Purkinje cell (primary cell): Measurements from ENCODE around the gene NAA25. TPM values are rescaled to one million over a fixed set of nuclear protein-coding genes. Genes with fewer than 3 reads are reported as not detected.

ENCODE experiments used
- polyA plus RNA-seq: library from polyadenylated mRNA; unstranded; fragments of >200 nt; fragmentation: Nextera tagmentation; gene quantifications from 2 replicates; pipeline ENCODE4 v1.2.1, GENCODE V29; 2014

NAA25 gene
- polyA plus RNA-seq, result 19.0 and 30.7 TPM in 2 replicates

DNA sequence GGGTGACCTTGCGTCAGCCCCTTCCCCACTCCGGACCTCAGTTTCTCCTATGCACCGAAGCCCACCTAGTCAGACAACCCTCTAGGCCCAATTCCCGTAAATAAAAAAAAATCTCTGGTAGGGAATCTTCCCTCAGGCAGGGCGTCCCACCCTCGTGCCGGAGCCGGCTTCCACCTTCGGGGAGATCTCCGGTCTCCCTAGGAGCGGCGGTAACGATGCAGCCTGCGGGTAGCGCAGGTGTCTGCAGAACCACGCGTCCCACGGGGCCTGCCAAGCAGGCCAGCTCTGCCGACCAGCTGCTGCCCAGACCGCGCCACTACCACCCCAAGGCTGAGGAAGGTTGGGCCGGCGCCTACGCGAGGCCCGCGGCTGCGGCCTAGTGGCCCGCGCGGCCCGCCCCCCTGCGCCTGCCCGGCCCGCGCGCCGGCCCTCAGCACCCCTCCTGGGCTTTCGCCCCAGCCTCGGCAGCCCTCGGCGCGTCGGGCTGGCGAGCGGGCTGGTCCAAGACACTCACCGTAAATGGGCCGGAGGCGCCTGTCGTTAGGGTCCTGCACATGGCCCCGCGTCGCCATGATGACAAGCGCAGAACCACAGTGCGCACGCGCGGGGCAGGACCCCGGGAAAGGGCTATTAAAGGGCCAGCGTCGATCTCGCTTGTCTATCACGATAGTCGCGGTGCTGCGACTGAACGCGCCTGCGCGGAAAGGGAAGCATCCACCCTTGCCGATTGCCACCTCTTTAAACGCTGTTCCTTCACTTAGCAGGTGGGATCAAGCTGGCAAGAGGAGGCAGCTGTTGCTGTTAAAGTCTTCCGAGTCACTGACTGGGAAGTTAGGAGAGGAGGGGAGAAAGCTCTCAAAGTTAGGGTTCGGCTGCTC is at the start of gene NAA25:
TSS of gene NAA25 (minus strand) at position 582 of the 878 bp plus-strand sequence. CDS start at position 572, 10 bp downstream.

DNA sequence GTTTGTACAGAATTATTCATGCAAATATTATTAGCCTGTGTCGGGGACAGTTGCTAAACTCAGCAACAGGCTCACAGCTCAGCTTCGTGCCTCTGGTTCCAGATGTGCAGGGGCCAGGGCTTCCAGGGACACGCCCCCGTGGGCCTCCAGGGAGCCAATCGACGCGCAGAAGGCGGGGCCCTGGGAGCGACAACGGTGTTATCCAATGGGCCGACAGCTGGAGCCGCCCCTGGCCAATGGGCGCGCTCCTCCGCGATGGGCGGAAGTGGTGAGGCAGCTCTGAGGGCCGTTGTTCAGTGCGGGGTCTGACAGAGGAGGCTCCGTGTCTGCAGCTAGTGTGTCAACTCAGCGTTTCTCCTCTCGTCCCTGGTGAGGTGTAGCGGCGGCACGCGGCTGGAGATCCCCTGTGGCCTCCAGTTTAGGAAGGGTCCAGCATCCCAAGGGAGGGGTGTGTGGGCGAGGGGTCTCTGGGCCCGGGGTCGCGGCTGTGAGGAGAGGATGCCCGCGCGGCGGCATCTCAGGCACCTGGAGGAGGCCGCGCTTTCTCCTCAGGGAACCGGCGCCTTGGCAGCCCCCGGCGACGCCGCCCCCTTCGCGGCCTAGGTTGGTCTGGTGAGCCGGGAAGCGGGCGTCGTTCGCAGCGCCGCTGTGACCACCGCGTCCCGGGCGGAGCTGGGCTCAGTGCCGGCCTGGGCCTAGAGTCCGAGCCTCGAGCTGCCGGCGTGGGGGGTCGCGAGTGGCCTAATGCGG is 16.8 kb upstream of the NAA25 start, which contains the start of gene TRAFD1:
TSS of gene TRAFD1 (plus strand) at position 311 of the 750 bp plus-strand sequence. CDS start 4,963 bp downstream, outside the sequence.

DNA sequence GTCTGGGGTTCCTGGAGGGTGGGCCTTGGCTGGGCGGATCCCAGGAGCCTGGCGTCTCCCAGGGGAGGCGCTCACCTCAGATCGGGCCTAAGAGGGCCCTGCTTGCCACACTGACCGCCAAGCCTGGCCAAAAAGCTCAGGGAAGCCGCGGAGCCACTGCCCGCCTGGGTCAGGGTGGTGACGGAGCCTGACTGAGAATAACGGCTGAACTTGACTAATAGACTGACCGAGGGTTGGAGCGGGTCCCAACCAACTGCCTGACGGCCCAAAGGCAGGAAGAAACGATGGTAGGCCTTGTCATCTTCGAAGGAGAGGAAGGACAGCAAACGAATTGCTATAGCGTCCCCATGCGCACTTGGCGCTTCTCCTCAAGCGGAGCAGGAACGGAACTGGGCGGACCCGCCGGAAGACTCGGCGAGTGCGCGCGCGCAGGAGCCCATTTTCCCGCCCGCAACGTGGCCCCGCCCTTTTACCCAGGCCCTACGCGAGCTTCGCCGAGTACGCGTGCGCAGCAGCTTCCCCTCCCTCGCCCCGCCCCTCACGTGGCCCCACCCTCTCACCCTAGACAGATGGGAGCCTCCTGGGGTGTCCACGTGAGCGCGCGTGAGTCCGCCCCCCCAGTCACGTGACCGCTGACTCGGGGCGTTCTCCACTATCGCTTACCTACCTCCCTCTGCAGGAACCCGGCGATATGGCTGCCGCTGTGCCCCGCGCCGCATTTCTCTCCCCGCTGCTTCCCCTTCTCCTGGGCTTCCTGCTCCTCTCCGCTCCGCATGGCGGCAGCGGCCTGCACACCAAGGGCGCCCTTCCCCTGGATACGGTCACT is 95.6 kb downstream of the NAA25 start, which contains the start of the genes ERP29 and TMEM116:
TSS of gene ERP29 (plus strand) at position 652 of the 826 bp plus-strand sequence. CDS start at position 692, 40 bp downstream.
TSS of gene TMEM116 (minus strand) at position 391 of the 826 bp plus-strand sequence. CDS start 7,895 bp downstream, outside the sequence.

Other genes starting within 250 kb of the NAA25 start
- 30.0 and 32.1 TPM in 2 replicates for gene TMEM116, start 95.6 kb downstream of the NAA25 start, polyA plus RNA-seq
- gene ERP29, start 95.4 kb downstream of the NAA25 start, polyA plus RNA-seq, result 132 and 177 TPM in 2 replicates
- 1.2 and 5.1 TPM in 2 replicates for gene TRAFD1, start 16.8 kb upstream of the NAA25 start, polyA plus RNA-seq